Measurements from ENCODE around the gene CEP104.

The CEP104 gene

GRCh38 chr1:3817821-3818597, 39.0 kb downstream of the CEP104 start:
- H3K4me3 ChIP-seq (ENCODE audit: low read depth, low read length): no peak overlapping the region
- no peaks in the 10 kb centered on the region for H3K9me3 ChIP-seq
- no peaks in the 10 kb centered on the region for H3K36me3 ChIP-seq
- no peaks in the 10 kb centered on the region for H3K27me3 ChIP-seq
- TF ChIP-seq CTCF (IDR thresholded peaks at IDR 0.05; ENCODE audit: low read depth, low read length): no peak
- no peak for DNase-seq
- H3K4me1 ChIP-seq: peaks cover 10% of the 10 kb centered on the region

DNA sequence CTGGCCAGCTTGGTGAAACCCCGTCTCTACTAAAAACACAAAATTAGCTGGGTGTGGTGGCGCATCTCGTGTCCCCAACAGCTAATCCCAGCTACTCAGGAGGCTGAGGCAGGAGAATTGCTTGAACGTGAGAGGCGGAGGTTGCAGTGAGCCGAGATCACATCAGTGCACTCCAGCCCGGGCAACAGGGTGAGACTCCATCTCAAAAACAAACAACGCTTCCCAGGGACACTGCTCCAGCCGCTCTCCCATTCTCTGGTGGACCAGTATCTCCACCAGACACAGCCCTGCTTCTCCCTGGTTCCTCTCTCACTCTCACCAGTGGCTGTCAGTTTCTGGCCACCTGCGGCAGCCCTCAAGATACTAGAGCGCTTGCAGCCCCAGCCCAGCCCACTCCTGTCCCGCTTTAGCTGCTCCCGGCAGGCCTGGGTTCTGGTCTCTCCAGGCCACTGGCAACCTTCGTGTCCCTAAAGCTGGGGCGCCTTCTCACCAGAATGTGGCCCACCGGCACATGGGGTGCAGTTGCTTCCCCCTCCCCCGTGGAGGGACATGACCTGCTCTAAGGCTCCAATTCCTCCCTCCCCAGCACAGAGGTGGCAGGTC, 39.8 kb downstream of the CEP104 start:
- H3K27me3 ChIP-seq: no peaks in the 10 kb centered on the region
- no peaks in the 10 kb centered on the region for H3K36me3 ChIP-seq
- no peak for DNase-seq
- no peaks in the 10 kb centered on the region for H3K9me3 ChIP-seq
- H3K4me1 ChIP-seq: peaks cover 10% of the 10 kb centered on the region
- no peak overlapping the region for H3K4me3 ChIP-seq (ENCODE audit: low read depth, low read length)
- TF ChIP-seq CTCF (IDR thresholded peaks at IDR 0.05; ENCODE audit: low read depth, low read length): no peak

DNA sequence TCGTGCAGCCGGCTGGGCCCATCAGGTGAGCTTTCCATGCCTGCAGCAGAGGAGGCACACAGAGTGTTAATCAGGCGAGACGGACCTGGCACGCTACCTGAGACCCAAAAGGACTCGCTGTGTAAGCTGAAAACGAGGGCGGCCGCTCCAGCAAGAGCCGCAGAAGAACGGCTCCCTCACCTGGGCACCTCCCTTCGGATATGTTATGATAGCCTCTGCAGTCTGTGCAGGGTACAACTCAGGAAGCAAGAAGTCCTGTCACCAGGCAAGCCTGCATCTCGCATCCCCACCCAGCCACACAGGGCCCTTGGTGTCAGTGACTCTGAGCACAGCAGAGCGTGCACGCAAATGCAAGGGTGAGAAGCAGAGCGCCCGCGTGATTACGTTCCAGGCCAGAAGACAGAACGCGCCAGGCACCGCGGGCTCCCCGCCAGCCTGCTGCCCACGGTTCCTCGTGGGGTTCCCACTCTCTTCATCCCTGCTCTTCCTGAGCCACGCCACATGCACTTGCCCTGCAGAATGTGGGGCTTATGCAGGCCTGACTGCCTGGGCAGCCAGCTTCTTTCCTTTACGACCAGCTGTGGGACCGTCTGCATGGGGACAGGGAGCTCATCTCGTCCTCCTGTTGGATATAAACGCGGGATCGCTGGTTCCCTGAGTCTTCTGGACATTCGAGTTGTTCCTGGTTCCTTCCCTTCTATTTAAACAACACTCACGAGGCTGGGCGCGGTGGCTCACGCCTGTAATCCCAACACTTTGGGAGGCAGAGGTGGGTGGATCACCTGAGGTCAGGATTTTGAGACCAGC, 40.5 kb downstream of the CEP104 start:
- H3K36me3 ChIP-seq: no peaks in the 10 kb centered on the region
- no peak for DNase-seq
- TF ChIP-seq CTCF (IDR thresholded peaks at IDR 0.05; ENCODE audit: low read depth, low read length): no peak
- H3K9me3 ChIP-seq: no peaks in the 10 kb centered on the region
- no peaks in the 10 kb centered on the region for H3K27me3 ChIP-seq
- H3K4me3 ChIP-seq (ENCODE audit: low read depth, low read length): no peak overlapping the region
- H3K4me1 ChIP-seq: peaks cover 6% of the 10 kb centered on the region

GRCh38 chr1:3814771-3815561, 42.0 kb downstream of the CEP104 start:
- no peaks in the 10 kb centered on the region for H3K36me3 ChIP-seq
- no peaks in the 10 kb centered on the region for H3K9me3 ChIP-seq
- H3K4me3 ChIP-seq (ENCODE audit: low read depth, low read length): no peak overlapping the region
- no peak for DNase-seq
- H3K27me3 ChIP-seq: no peaks in the 10 kb centered on the region
- H3K4me1 ChIP-seq: no peaks in the 10 kb centered on the region
- no peak for TF ChIP-seq CTCF (IDR thresholded peaks at IDR 0.05; ENCODE audit: low read depth, low read length)

- Histone ChIP-seq H3K36me3 (no peaks in the 10 kb centered on the region), H3K27me3 (no peaks in the 10 kb centered on the region), H3K4me3 (ENCODE audit: low read depth, low read length) (no peak overlapping the region), H3K9me3 (no peaks in the 10 kb centered on the region), H3K4me1 (no peaks in the 10 kb centered on the region)
- no peak for DNase-seq
- no peak for TF ChIP-seq CTCF (IDR thresholded peaks at IDR 0.05; ENCODE audit: low read depth, low read length)
Observed at GRCh38 chr1:3814065-3814464, 42.9 kb downstream of the CEP104 start.
